Activated CD4-positive, CD25-positive, alpha-beta regulatory T cell (primary cell): ENCODE data around the gene ANO2.

Experiments used
- DNase-seq, 4 experiments: peaks; one replicate each; lab custom pipeline; 2025; lab: John Stamatoyannopoulos, UW

Gene ANO2

GRCh38 chr12:5916785-5917290, 28.2 kb downstream of the ANO2 start:
- DNase-seq = no peak

GRCh38 chr12:5915511-5915910, 29.5 kb downstream of the ANO2 start:
- DNase-seq = no peak

- DNase-seq = no peak
These were observed 30.5 kb downstream of the ANO2 start for GRCh38 chr12:5914387-5915149.

DNA sequence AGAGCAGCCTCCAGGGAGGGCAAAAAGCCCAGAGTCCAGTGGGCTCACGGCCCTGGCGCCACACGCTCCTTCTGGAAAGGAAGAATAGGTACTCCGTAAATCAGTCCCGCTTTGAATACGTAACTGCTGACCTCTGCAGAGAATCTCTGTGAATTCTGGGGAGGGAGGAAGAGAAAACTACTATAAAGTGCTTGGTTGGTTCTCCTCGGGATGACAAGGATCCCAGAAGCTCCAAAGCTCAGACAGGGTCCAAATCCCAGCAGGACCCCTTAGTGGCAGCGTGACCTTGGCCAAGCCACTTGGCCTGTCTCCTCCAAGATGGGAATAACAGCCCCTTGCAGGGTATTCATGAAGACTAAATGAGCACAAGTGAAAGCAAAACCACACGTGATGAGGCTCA, 31.7 kb downstream of the ANO2 start:
- DNase-seq = no peak

GRCh38 chr12:5912437-5913334, 32.4 kb downstream of the ANO2 start:
- no peak for DNase-seq

GRCh38 chr12:5912011-5912410, 33.0 kb downstream of the ANO2 start:
- DNase-seq = no peak

GRCh38 chr12:5910790-5911548, 34.1 kb downstream of the ANO2 start:
- no peak for DNase-seq

DNA sequence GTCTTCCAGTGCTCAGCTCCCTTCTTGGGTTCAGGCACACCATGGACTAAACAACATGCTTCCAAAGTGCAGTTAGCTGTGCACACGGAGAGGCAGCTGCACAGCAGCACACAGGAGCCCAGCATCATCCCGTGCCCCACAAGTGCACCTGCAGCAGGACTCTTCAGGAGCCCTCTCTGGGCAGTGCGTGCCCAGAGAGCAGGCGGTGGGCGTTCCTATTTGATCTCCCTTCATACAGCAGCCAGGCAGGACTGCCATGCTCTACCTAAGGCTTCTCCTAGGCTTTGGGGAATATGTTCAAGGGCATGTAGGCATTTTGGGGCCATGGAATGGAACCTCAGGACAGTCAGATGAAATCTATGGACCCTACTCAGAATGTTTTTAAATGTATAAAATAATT, 35.5 kb downstream of the ANO2 start:
- no peak for DNase-seq

DNA sequence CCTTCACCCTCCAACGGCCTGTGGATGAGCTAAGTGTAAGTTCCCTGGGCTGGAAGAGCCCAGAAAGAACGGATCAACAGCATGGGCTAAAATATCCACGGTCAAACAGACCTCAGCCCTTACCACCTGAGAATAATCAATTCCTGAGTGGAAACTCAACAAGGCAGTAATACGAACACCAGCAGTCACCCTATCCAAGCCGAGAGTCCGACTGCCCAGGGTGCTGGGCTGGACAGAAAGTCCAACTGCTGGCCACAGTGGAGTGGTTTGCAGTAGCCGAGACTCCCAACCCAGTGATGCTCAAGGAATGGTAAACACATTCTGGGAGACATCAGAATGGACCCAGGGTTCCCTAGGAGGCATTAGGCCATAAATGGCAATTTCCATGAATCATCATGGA, 36.8 kb downstream of the ANO2 start:
- no peak for DNase-seq

DNA sequence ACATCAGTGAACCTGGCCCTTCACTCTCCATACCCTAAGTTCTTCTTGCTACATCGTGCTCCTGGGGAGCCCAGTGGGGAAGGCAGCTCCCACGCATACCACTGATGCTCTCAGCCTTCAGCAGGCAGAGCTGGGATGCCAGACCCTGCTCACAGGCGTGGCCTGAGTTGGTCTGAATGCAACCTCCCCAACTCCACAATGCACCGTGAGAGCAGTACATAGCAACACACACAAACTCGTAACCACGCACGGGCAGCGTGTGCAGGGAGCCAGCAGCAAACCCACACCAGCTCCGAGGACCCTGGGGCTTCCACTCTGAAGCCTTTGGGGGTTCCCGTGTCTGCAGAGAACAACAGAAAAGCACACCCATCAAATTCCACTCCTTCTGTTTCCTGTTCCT, 37.3 kb downstream of the ANO2 start:
- no peak for DNase-seq

DNA sequence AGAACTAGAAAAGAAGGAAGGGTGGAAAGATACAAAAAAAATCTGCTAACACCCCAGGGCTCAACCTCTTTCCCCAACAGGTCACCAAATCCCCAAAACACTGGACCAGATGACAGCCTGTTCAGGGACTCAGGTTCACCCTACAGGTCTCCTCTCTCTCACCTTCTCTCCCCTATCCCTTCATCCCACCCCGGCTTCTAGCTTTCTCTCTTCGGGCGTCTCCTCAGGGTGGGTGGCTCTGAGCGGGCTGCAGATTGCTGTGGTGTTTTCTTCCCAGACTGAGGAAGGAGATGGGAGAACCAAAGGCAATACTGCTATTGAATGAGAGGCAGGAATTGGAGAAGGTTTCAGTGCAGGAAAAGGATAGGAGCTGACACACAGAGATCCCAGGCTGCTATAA, 39.3 kb downstream of the ANO2 start:
- DNase-seq = no peak

DNA sequence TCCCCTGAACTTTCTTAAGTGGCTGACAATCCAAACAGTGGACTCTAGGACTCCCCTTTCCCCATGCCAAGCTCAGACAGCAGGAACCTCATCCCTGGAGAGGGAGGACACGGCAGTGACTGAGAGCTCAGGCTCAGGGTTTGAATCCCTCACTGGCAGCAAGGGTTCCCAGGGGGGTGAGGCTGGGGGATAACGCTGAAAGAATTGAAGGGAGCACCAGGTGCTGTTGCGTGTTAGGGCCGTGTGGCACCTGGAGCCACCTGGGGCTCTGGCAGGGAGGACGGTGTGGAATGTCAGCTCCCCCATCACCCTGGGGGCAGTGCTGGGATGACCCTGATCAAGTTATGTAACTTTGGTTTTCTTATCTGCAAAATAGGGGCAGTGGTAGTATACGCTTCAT, 40.1 kb downstream of the ANO2 start:
- DNase-seq = no peak

- DNase-seq = no peak
These were observed 40.6 kb downstream of the ANO2 start for GRCh38 chr12:5904441-5904840.

- no peak for DNase-seq
These were observed 42.3 kb downstream of the ANO2 start for GRCh38 chr12:5902736-5903135.

DNA sequence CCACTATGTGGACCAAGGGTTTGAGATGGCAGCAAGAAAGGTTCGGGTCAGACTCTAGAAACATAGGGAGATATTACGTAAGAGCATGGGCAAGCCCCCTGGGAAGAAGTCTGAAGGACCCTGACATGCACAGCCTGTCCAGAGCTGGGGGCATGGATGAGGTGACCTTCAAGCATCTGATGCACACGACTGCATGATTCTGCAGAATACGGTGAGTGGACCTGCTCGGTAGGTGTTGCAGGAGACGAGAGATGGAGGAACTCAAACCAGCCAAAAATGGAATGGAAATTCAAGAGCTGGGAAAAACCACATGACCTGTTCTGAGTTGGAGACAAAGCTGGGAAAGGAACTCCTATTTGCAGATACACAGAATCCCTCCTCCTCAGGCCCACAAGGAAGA, 43.6 kb downstream of the ANO2 start:
- DNase-seq = no peak

DNA sequence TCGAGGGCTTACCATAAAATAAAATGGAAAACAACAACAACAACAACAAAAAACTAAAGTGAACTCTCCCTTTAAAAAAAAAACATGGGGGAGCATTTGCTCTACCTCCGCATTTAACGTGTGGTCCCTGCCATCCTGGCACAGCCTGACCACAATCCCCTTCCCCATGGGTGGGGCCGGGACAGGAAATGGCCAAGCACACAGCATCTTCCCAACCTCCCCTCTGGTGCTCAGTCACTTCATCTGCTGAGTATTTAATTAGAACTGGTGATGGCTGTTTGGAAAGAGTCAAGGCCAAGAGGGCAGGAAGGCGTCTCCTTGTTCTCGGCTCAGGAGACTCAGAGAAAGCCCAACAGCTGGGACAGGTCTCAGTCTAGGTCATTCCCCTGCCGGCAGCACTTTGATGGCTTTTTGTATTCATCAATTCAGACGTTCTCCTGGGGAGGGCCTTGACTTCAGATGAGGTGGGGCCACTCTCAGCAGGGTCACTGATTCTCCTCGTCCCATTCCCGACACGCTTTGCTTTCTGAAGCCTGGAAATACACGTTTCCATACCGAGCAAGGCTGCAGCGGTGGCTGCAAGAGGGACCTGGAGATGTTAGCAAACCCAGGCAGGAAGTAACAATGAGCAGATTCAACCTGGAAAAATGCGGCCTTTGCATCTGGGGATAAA, 44.4 kb downstream of the ANO2 start:
- DNase-seq = no peak

DNA sequence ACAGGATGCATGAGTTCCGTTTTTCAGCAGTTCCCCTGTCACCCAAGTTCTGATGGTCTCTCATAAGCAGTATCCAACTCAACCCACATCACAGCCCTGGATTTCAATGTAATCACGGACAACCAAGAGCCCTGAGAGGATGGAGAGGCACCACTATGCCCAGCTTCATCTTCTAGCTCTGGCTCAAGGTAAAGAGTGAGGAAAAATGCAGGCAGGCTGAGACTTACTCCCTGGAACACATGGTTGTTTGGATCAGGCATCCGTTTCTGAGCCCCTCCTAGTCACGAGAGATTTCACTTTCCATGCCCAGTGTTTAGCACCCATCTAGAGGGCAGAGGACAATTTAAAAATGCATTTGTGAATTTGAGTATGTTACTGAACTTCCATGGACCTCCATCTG, 45.0 kb downstream of the ANO2 start:
- no peak for DNase-seq

DNA sequence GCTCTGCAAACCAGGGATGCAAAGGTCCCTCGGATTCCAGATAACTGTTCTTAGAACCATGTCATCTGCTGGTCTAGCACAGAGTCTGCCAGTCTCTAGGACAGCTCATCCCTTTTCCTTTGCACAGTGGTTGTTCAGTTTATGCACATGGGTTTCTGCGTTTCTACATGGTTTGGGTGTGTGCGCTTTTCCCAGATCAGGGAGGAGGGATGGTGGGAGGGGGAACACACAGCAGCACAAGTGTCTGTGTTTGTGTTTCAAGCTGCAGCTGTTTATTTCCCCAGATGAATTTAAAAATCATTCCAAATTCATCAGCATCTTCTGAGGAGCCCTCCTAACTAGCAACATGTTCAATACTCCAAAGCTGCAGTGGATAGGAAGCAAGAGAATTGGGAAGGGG, 45.4 kb downstream of the ANO2 start:
- DNase-seq = no peak

- no peak for DNase-seq
These were observed 46.2 kb downstream of the ANO2 start for GRCh38 chr12:5898874-5899273.

DNA sequence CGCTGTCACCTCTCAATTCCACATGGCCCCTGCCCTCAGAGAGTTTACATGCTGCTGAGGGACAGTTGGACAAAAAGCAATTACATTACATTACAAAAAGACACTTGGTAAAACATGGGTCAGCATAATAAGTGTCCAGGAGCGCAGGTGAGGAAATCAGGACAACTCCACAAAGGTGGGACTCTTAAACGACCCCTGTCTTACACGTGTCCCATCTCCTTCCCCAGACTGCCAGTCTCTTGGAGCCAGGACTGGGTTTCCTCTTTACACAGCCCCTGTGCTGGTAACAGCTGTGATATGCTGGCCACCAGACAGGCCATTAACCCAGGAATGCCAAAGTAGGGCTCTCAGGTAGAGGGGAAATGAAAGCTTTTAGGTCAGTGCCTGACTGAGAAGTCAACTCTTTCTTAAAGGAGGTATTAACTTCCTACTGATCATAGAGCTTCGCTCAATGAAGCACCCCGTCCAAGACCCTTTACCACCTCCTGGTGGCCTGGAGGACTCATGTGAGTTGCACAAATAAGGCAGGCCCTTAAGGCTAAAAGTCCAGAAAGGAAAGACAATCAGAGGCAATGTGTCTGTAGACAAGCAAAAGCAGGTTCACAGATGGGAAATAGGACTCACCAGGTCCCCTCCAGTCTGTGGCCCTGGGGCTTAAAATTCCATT, 55.5 kb downstream of the ANO2 start:
- DNase-seq = no peak

DNA sequence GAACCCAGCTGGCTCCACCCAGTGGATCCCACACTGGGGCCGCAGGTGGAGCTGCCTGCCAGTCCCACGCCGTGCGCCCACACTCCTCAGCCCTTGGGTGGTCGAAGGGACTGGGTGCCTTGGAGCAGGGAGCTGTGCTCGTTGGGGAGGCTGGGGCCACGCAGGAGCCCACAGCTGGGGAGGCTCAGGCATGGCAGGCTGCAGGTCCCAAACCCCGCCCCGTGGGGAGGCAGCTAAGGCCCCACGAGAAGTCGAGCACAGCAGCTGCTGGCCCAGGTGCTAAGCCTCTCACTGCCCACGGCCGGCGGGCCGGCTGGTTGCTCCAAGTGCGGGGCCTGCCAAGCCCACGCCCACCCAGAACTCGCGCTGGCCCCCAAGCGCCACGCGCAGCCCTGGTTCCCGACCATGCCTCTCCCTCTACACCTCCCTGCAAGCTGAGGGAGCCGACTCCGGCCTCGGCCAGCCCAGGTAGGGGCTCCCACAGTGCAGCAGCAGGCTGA, 56.2 kb downstream of the ANO2 start:
- DNase-seq = no peak
